ENCODE results near the gene INPP5A.

- TF ChIP-seq HMG20A (CRISPR knock-in tag; conservative IDR thresholded peaks at IDR 0.05) (no peak), TEAD2 (tag; IDR thresholded peaks at IDR 0.05) (no peak), ZNF445 (CRISPR knock-in tag; IDR thresholded peaks at IDR 0.05; ENCODE audit: low read depth) (no peak)
Measured at GRCh38 chr10:132562916-132563456, 25.4 kb downstream of the INPP5A start.

Measured in K562 (cell line).